GM08714 (cell line): ENCODE measurements around the gene MIPOL1.
"Not testable (repeated sequence)": the region's sequence is repeated elsewhere in the genome, so short reads cannot be mapped to it uniquely, and the experiment has no call there.

Experiments used
- H3K4me3 ChIP-seq: fragments of 200-500 bp; sonication (Bioruptor generic); 2 replicates; pipeline ENCODE4 v1.5.1; 2014; ENCODE audit warnings: mild to moderate bottlenecking, low read length, inconsistent platforms
- ZNF274 ChIP-seq: IDR thresholded peaks from 2 replicates; pipeline ENCODE4 v1.6.1; 2012; ENCODE audit warnings: mild to moderate bottlenecking, low read depth, low read length

MIPOL1 gene

DNA sequence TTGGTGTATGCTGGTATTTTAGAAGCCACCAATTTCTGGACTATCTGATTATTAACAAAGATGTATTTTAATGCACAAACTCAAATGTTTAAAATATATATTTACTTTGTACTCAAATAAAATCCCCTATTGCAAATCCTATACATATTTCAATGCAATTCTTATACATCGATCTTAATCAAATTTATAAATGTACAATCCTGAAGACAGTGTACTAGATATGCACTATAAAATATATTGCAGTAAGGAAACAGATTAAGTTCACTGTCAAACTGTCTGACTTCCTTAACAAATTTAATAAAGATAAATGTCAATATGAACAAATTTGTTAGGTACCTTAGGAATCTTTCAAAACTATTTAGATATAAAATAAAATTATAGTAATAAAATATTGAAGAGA lies 353.4 kb downstream of the MIPOL1 start:
- TF ChIP-seq ZNF274 = no peak
- no peak overlapping the region for H3K4me3 ChIP-seq

DNA sequence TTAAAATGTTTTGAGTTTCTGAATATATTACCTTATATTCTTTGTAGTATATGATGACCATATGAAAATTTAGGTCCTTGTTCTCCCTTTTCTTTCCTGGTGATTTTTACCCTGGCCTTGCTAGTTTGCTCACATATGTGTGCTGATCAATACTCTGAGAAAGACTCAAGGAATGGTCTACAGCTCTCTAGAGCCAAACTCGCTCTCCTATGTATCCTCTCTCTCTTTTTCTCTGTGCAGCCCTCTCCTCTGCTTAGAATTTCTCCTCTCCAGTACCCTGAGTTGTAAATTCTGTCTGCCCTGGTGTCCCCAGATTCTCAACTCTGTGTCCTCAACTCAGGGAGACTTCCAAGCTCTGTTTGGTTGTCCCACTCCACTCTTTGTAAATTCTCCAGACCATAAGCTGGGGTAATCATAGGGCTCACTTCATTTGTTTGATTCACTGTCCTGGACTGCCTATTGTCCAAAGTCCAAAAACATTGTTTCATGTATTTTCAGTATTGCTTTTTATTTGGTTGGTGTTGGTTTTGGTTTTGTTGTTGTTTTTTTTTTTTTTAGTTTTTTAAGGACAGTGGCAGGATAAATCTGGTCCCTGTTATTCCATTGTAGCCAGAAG lies 356.3 kb downstream of the MIPOL1 start:
- no peak for TF ChIP-seq ZNF274
- H3K4me3 ChIP-seq = no peak overlapping the region

DNA sequence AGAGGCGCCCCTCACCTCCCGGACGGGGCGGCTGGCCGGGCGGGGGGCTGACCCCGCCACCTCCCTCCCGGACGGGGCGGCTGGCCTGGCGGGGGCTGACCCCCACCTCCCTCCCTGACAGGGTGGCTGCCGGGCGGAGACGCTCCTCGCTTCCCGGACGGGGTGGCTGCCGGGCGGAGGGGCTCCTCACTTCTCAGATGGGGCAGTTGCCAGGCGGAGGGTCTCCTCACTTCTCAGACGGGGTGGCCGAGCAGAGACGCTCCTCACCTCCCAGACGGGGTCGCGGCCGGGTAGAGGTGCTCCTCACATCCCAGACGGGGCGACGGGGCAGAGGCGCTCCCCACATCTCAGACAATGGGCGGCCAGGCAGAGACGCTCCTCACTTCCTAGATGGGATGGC lies 357.9 kb downstream of the MIPOL1 start:
- not testable (repeated sequence) for H3K4me3 ChIP-seq

DNA sequence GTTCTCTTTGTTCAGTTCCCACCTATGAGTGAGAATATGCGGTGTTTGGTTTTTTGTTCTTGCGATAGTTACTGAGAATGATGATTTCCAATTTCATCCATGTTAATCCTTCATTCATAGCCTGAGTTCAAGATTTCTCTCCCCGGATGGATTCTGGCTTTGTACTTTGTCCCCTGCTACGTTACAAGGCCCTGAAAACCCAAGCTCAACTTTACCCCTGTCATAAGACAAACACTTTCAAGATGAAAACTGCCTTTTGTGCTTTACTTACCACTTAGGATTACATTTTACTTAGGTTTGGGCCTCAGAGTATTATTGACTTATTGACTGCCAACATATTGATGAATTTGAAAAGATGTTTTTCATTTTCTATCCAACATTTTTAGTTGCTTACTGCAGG lies 361.0 kb downstream of the MIPOL1 start:
- TF ChIP-seq ZNF274 = no peak
- no peak overlapping the region for H3K4me3 ChIP-seq

DNA sequence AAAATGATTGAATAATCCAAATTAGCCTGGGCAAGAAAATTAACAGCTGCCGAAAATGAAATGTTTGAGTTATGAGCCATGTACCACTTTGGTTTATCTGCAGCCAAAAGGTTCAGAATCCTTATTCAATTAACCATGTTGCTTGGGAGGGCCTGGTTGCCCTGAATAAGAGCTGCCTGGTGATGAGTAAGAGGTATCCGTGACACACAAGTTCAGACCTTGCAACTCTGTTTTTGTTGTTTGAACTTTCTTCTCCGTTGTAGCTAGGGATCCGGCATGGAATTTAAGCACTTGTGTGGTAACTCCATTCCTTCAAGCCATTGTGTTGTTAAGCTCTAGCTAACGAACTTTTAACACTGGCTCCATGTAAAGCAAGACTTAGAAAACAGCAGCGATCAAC lies 361.6 kb downstream of the MIPOL1 start:
- no peak for TF ChIP-seq ZNF274
- no peak overlapping the region for H3K4me3 ChIP-seq

DNA sequence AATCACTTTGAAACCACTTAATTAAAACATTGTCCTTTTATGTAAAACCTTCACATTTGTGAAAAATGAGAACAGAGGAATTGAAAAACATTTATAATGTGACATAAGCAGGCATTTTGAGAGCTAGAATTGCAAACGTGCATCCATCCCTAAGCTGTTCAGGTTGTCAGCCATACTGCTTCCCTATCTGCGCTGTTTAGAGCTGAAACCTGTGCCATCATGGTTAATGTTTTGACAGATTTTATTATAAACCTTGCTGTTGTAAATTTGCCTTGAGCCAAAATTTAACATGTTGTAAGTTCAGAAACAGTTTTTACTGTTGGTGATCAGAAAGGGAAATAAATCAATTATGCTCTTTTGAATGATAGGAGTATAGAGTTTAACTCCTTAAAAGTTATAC lies 365.5 kb downstream of the MIPOL1 start:
- no peak for TF ChIP-seq ZNF274
- no peak overlapping the region for H3K4me3 ChIP-seq

DNA sequence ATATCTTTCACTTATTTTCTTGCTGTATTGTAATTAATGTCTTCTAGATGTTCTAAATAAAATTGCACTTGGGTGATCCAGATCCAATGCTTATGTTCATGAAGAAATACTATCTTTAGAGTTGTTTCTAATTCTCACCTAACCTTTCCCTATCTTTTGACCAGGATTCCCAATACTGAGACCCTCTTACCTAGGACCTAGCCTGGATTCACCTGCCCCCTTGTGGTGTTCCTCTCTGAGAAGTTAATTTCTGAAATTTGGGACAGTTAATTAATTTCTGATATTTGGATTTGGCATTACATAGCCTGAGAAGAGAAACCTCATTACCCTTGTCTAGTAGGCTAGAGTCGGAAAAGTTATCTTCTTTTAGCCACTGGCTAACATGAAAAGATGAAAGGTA lies 367.8 kb downstream of the MIPOL1 start:
- TF ChIP-seq ZNF274 = no peak
- no peak overlapping the region for H3K4me3 ChIP-seq

DNA sequence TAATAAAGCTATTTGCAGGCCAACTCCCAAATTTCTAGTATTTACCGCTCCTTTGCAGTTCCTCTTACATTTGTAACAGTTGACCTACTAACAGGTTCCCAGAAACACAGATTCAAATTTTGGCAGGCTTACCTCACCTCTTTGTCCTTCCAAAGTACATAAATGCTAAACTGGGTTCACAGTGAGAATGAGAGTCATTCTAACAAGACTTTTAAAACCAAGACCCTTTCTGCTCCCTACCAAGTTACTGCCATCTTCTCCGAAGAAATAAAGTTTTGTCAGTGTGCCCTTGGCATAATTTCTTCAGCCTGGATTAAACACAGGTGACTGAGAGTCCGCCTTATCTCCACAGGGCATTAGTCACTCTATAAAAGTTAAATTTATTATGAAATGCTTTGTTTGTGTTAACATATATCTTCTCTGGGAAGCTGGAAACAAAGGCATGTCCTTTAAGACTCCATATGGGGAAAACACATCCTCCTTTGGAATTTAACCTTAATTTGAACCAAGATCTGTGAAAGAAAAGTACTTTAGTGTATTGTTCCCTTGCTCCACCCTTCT lies 369.2 kb downstream of the MIPOL1 start:
- H3K4me3 ChIP-seq = no peak overlapping the region
- no peak for TF ChIP-seq ZNF274

DNA sequence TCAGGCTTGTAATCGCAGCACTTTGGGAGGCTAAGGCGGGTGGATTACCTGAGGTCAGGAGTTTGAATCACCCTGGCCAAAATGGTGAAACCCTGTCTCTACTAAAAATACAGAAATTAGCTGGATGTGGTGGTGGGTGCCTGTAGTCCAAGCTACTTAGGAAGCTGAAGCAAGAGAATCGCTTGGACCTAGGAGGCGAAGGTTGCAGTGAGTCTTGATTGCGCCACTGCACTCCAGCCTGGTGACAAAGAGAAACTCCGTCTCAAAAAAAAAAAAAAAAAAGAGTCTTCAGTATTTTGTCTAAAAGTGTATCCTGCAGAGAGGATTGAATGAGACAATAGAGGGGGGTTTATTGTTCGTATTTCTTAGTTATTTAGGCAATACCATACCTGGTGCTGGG lies 372.0 kb downstream of the MIPOL1 start:
- H3K4me3 ChIP-seq = no peak overlapping the region
- no peak for TF ChIP-seq ZNF274

DNA sequence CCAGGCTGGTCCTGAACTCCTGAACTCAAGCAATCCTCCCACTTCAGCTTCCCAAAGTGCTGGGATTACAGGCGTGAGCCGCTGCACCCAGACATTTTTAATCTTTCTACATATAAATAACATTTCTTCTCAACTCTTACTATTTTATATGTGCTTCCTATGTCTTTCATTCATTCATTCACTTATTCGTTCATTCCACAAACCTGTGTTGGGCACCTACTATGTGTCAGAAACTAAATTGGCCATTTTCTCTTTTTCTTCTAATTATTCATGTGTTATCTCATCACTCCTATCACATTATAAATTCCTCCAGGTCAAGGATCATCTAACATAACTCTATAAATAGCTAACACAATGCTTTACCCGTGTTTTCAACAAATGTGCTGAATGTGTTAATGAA lies 373.7 kb downstream of the MIPOL1 start:
- no peak overlapping the region for H3K4me3 ChIP-seq
- TF ChIP-seq ZNF274 = no peak

DNA sequence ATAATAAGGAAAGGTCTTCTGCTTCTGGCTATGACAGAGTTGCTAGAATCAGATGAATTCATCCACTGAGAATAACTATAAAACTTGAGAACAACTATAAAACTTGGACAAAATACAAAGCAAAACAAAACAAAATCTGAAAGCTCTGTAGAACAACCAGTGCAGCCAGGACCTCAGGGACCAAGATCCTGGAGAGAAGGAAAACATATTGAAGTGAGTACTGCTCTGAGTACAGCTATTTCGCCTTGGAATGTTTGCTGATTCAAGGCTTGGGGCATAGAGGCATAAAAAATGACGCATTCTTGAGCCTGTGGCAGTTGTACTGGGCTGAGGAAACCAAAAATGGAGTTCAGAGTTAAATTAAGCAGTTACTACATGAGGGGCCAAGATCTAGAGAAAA lies 375.6 kb downstream of the MIPOL1 start:
- H3K4me3 ChIP-seq = no peak overlapping the region
- no peak for TF ChIP-seq ZNF274

DNA sequence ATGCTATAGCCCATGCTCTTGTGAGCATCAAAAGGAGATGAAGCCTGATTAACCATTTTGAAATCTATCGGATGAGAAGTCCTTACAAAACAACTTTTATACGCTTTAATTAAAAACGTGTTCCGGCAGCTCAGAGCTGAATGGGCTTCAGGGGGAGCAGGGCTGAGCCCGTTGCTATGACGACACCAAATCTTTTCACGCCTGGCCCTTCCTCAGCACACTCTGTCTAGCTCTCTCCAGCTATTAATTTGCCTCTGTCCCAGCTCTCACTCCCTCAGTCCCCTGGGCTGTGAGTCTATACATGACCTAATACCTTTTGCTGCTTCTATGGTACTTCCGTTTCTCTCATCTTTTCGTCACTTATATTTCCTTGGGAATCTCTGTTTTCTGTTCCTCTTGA lies 381.5 kb downstream of the MIPOL1 start:
- H3K4me3 ChIP-seq = no peak overlapping the region
- TF ChIP-seq ZNF274 = no peak

DNA sequence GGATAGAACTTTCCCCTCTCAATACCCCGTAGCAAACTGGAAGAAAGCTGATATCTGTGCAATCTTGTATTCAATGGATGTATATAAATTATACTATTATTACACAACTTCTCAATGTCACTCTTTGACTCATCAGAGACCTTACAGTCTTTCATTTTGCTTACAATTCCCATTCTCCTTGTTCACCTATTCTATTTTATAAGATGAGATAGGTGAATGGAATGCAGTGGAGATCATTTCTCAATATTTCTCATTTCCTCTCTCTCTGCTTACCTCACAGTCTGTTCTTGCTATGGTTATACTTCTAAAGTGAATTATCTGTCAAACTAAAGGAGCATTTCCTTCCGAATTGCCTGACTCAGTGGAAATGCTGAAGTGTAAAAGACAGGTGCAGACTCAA lies 382.4 kb downstream of the MIPOL1 start:
- no peak overlapping the region for H3K4me3 ChIP-seq
- TF ChIP-seq ZNF274 = no peak

DNA sequence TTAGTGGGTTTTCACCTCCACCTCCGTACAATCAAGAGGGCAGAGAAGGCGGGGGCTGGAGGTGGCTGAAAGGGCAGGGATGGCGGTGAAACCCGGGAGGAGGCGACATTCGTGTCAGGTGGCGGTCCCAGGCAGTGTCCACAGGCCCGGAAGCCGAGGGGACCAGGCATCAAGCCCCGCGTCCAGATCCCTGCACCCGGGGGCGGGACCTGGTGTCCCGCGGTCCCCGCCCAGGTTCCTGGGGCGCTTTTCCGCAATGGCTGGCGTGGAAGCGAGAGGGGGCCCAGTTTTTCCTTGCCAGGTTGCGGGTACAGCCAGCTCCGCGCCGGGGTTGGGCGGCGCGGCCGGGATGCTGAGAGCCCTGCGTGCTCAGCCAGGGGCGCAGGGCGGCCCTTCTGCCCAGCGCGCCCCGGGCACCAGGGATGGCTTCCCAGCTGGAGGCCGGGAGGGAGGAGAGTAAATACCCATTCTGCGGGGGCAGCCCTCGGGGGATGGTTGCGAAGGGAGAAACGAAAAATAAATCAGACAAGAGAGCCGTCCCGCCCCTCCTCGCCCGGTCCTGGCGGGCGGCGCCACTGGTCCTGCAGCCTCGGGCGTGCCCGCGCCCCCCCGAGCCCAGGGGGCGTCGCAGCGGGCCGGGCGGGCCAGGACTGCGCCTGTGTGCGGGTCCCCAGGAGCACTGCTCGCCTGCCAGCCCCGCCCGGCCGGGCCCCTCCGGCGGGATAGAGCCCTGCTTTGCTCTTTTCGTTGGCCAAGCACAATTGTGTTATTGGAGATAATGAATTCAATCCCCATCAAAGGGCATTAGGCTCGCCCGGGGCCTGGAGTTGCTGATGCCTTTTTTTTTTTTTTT lies 385.8 kb downstream of the MIPOL1 start:
- H3K4me3 ChIP-seq = no peak overlapping the region
- no peak for TF ChIP-seq ZNF274
